Sigmoid colon (tissue), 7 donors: ENCODE data around the gene SSX7. TPM values are rescaled to one million over a fixed set of nuclear protein-coding genes. Genes with fewer than 3 reads are reported as not detected.

Source experiments
- DNase-seq: peaks from one replicate; pipeline ENCODE4 v3.0.0-alpha.2; 2019
- H3K27ac ChIP-seq, 4 donors: fragments of 200-600 bp; sonication (generic); one replicate each; pipeline ENCODE4 v1.5.1; 2016 to 2019; ENCODE audit warnings: mild to moderate bottlenecking in 1 of 4
- H3K27me3 ChIP-seq, 3 donors: fragments of 200-600 bp; sonication (generic); one replicate each; pipeline ENCODE4 v1.5.1; 2019; ENCODE audit warnings: mild to moderate bottlenecking in 1 of 3
- H3K36me3 ChIP-seq, 4 donors: fragments of 200-600 bp; sonication (generic); one replicate each; pipeline ENCODE4 v1.5.1; 2016 to 2019
- H3K4me1 ChIP-seq, 4 donors: fragments of 200-600 bp; sonication (generic); one replicate each; pipeline ENCODE4 v1.5.1; 2017 to 2019
- H3K4me3 ChIP-seq, 4 donors: fragments of 200-600 bp; sonication (generic); one replicate each; pipeline ENCODE4 v1.5.1; 2017 to 2019; ENCODE audit warnings: mild to moderate bottlenecking in 2 of 4, moderate library complexity in 1 of 4
- H3K9me3 ChIP-seq, 4 donors: fragments of 200-600 bp in 3 of 4; sonication (generic) in 3 of 4; one replicate each; pipeline versions ENCODE4 v1.5.1 to v1.6.1; 2013 to 2019
- CTCF ChIP-seq, 4 experiments: fragments of 450-650 bp in 3 of 4; fragments of 200-600 bp in 1 of 4; IDR thresholded peaks; one replicate each; pipeline ENCODE4 v1.5.1; 2016 to 2019; ENCODE audit warnings: antibody characterized with exemption in 4 of 4, mild to moderate bottlenecking in 3 of 4, moderate library complexity in 2 of 4
- EP300 ChIP-seq, 4 donors: sonication (generic); formaldehyde crosslinking; IDR thresholded peaks; one replicate each; pipeline ENCODE4 v1.6.1; 2017; ENCODE audit warnings: antibody characterized with exemption in 4 of 4
- POLR2A ChIP-seq, 2 donors: fragments of 450-650 bp; IDR thresholded peaks; one replicate each; pipeline ENCODE4 v1.6.1; 2016; ENCODE audit warnings: antibody characterized with exemption in 2 of 2, mild to moderate bottlenecking in 2 of 2, moderate library complexity in 2 of 2
- POLR2AphosphoS5 ChIP-seq, 4 donors: sonication (generic); formaldehyde crosslinking; IDR thresholded peaks; one replicate each; pipeline ENCODE4 v1.6.1; 2017; ENCODE audit warnings: antibody characterized with exemption in 4 of 4
- WGBS, 2 donors: extraction: QIAGEN DNeasy Blood & Tissue Kit; methylation state at CpG; one replicate each; pipeline ENCODE4 v1.1.7; 2013; 5-methylcytosine and 5-hydroxymethylcytosine counted together
- intact Hi-C: fragments of 100-400 bp; cut with DNase I; formaldehyde crosslinking; loops from one replicate; pipeline ENCODE4 v1.15.1; 2023
- polyA plus RNA-seq, 3 donors: library from polyadenylated mRNA; stranded (reverse); fragments of 200-250 nt; gene quantifications; one replicate each; pipeline ENCODE4 v1.2.3, GENCODE V29; 2013
- small RNA-seq, 3 donors: library from RNA; depleted of rRNA; stranded (forward); fragments of <200 nt; gene quantifications; one replicate each; pipeline ENCODE3, GENCODE V24; 2016
- total RNA-seq, 4 donors: library from RNA; depleted of rRNA; stranded (reverse); fragments of >200 nt; gene quantifications; one replicate each; pipeline ENCODE4 v1.1.0, GENCODE V29; 2016
- donor health status: healthy with polysubstance abuse.
- donor health status: Bipolar disorder and iron deficiency.
- donor health status: healthy.

Gene SSX7
- total and polyA plus RNA-seq, 7 donors: not detected

GRCh38 chrX:52598886-52599285 is 55.8 kb downstream of the SSX7 start:
- H3K4me3 ChIP-seq: no peak overlapping the region
- H3K27me3 ChIP-seq: no peaks in the 10 kb centered on the region
- intact Hi-C loops: no loop called here
- no peaks in the 10 kb centered on the region for H3K4me1 ChIP-seq
- TF ChIP-seq CTCF (IDR thresholded peaks at IDR 0.05) (no peak), POLR2A (IDR thresholded peaks at IDR 0.05) (no peak), POLR2AphosphoS5 (IDR thresholded peaks at IDR 0.05) (no peak), EP300 (IDR thresholded peaks at IDR 0.05) (no peak)
- DNase-seq: no peak
- no peaks in the 10 kb centered on the region for H3K36me3 ChIP-seq
- H3K27ac ChIP-seq: no peak overlapping the region
- no peaks in the 10 kb centered on the region for H3K9me3 ChIP-seq
- WGBS, 2 donors: 88 to 92% methylated on average over 7 of the region's 7 CpGs

- H3K9me3 ChIP-seq: no peaks in the 10 kb centered on the region
- no peaks in the 10 kb centered on the region for H3K27me3 ChIP-seq
- no peak overlapping the region for H3K27ac ChIP-seq
- no peak for TF ChIP-seq POLR2AphosphoS5 (IDR thresholded peaks at IDR 0.05)
- TF ChIP-seq CTCF (IDR thresholded peaks at IDR 0.05): no peak
- TF ChIP-seq EP300 (IDR thresholded peaks at IDR 0.05): no peak
- TF ChIP-seq POLR2A (IDR thresholded peaks at IDR 0.05): no peak
- intact Hi-C loops: no loop called here
- H3K4me1 ChIP-seq: no peaks in the 10 kb centered on the region
- H3K4me3 ChIP-seq: no peak overlapping the region
- WGBS, 2 donors: 96 to 97% methylated on average over 6 of the region's 6 CpGs
- no peaks in the 10 kb centered on the region for H3K36me3 ChIP-seq
- no peak for DNase-seq
Observed at GRCh38 chrX:52594658-52595057, 60.0 kb downstream of the SSX7 start.

Small RNAs within 50 kb of the gene (small RNA-seq; reads per million reads assigned to genes)
- gene AL450023.3: 0 reads per million in 3 donors
- gene RNA5SP504: 0 to 0.18 (median 0) reads per million in 3 donors

Other genes starting within 250 kb of the SSX7 start
- gene XAGE1A, start 159.1 kb downstream of the SSX7 start, total RNA-seq: not detected
- gene XAGE1A, start 159.1 kb downstream of the SSX7 start, polyA plus RNA-seq: not detected
- gene XAGE1B, start 137.8 kb downstream of the SSX7 start, total RNA-seq: not detected
- not detected for gene XAGE1B, start 137.8 kb downstream of the SSX7 start, polyA plus RNA-seq
- gene SSX2, start 52.3 kb upstream of the SSX7 start, total RNA-seq: not detected
- gene SSX2, start 52.3 kb upstream of the SSX7 start, polyA plus RNA-seq: not detected
- not detected for gene SSX2B, start 96.4 kb upstream of the SSX7 start, total RNA-seq
- gene SSX2B, start 96.4 kb upstream of the SSX7 start, polyA plus RNA-seq: not detected
- not detected for gene SPANXN5, start 142.5 kb upstream of the SSX7 start, total RNA-seq
- not detected for gene SPANXN5, start 142.5 kb upstream of the SSX7 start, polyA plus RNA-seq
- not detected for gene XAGE5, start 156.4 kb upstream of the SSX7 start, total RNA-seq
- gene XAGE5, start 156.4 kb upstream of the SSX7 start, polyA plus RNA-seq: not detected
- not detected for gene XAGE3, start 213.2 kb upstream of the SSX7 start, total RNA-seq
- gene XAGE3, start 213.2 kb upstream of the SSX7 start, polyA plus RNA-seq: not detected
- 10 to 100 TPM; 11.4 to 23.0 (median 15.1) TPM for gene FAM156B, start 242.4 kb upstream of the SSX7 start, total RNA-seq
- gene FAM156B, start 242.4 kb upstream of the SSX7 start, polyA plus RNA-seq: 10 to 100 TPM in 1 of 3 donors, 1 to 10 TPM in 2; 4.2 to 27.1 (median 7.8) TPM